HG03103 (cell line): ENCODE measurements around the gene ADD1.
A peak's percentile ranks its signal among the peaks of the same experiment; 100 is the strongest.

Experiments
- ATAC-seq: cut with Tn5 transposase; IDR thresholded peaks from one replicate; pipeline ENCODE4 v1.9.1; 2021; ENCODE audit warnings: low read depth; ENCODE audit not compliant: unreplicated experiment

ADD1 gene, protein sequence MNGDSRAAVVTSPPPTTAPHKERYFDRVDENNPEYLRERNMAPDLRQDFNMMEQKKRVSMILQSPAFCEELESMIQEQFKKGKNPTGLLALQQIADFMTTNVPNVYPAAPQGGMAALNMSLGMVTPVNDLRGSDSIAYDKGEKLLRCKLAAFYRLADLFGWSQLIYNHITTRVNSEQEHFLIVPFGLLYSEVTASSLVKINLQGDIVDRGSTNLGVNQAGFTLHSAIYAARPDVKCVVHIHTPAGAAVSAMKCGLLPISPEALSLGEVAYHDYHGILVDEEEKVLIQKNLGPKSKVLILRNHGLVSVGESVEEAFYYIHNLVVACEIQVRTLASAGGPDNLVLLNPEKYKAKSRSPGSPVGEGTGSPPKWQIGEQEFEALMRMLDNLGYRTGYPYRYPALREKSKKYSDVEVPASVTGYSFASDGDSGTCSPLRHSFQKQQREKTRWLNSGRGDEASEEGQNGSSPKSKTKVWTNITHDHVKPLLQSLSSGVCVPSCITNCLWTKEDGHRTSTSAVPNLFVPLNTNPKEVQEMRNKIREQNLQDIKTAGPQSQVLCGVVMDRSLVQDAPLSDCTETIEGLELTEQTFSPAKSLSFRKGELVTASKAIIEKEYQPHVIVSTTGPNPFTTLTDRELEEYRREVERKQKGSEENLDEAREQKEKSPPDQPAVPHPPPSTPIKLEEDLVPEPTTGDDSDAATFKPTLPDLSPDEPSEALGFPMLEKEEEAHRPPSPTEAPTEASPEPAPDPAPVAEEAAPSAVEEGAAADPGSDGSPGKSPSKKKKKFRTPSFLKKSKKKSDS

DNA sequence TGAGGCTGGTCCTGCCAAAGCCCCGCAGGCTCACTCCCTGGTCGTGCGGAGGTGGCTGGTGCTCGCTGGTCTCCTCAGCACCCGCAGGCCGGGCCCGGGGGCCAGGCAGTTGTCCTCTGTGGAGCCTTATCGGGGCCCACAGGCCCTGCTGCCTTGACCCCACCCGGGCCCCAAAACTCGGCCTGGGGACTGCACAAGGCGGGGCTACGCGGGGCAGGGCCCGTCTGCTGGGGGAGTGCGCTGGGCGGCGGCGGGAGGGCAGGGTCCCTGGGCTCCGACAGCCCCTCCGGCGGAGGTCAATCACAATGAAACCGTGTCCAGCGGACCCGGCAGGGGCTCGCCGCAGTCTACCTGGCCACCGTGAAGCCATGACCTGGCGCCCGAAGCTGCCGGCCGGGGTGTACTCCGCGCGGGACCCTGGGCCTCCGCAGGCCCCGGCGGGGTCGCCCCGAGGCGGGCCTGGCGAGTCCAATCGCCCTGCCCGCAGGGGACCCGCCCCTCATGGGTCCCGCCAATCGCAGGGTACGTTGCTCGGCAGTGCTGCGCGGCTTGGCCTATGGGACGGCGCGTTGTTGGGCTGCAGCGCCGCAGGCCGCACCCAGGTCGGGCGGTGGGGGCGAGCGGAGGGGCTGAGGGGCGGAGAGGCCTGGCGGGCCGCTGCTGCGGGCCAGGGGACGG, at the start of gene ADD1:
TSS of gene ADD1 (plus strand) at position 582 of the 678 bp plus-strand sequence. CDS start 32,072 bp downstream, outside the sequence.
- ATAC-seq, result peak; percentile 71

DNA sequence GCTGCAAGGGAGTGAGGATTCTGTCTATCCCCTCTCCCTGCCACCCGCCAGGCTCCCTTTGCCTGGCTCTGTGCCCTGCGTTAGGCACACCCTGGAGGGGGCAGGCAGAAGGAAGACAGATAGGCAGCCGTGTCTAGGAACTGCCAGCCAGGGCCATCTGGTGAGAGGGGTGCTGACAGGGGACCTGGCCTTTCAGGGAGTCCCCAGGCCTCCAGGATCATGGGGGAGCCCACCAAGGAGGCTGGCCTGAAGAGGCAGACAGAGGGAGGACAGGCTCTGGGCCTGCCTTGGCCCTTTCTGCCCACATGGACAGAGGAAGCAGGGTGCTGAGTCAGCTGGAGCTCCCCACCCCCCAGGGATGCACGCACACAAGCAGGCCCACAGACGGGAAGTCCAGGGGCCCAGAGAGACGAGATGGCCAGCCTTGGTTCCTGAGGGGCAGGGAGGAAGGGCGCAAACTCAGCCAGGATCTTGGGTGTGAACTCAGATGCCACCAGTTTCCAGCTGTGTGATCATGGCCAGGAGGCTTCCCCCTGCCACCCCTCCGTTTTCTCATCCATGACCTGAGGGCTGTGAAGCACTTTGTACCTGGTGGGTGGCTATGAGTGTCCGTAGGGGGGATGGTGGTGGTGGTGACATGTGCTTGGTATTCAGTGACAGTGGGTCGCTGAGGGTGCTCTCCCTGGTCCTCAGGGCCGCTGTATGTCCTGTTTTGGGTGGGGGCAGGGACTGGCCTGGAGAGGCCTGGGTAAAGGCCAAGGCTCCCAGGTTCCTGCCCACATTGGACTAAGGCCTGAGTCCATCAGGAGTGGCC, 49.0 kb upstream of the ADD1 start:
- ATAC-seq, result no peak

DNA sequence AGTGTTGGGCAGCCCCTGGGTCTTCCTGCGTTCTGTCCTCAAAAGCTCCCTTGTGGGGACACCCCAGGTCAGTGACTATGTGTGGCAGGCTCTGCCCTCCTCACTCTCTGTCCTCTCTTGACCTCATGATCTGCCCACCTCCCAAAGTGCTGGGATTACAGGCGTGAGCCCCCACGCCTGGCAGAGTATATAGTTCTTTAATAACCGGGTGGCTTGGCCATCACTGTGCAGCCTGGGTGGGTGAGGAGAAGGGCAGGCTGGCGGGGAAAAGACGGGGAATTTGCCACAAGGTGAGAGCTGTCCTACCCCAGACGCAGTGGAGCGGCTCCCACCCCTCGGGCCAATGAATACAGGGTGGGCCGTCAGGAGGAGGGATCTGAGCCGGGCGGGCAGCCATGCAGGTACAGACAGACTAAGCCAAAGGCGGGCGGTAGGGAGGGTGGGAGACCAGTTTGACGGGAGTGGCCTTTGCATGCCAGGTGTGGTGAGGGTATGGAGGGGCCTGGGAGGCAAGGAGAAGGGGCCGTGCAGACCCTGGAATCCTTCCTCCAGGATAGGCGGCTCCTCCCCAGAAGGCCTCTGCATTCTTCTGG, 48.2 kb upstream of the ADD1 start:
- ATAC-seq, result no peak

DNA sequence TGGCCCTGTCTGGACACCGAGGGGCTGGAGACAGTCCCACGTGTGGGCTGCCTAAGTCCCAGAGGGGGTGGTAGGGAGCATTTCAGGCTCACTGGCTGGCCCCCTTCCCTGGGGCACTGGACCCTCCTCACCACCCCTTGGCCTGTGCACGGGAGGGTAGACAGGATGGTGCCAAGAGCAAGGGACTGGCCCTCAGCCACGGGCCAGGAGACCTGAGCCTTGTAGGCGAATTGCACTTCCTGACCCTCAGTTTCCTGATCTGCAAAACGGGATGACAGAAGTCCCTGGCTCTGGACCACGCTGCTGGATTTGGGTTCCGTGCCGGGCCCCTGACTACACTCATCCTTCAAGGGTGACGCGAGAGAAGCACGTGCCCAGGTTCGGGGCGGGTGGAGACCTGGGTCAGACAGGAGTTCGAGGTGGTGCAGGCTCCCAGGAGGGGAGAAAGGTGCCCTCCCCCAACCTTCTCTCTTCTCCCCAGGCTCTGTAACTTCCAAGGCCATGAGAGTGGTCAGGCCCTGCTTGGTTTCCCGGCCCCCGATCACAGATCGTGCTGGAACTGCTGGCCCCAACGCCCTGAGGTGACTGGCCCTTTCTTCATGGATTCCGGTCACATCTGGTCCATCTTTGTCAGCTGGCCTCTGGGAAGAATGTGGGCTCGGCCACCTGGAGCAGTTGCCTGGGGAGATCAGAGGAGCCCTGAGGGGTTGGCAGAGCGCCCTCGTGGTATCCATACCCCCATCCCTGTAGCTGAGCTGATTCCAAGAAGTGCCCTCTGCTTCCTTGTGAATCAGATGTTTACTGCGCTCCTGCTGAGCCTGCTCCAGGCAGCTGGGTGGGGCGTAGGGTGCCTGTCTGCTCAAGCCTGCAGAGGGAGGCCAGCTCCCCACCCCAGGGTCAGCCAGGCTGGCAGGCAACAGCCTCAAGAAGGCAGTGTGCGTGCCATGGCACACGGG, 47.5 kb upstream of the ADD1 start:
- ATAC-seq, result no peak

DNA sequence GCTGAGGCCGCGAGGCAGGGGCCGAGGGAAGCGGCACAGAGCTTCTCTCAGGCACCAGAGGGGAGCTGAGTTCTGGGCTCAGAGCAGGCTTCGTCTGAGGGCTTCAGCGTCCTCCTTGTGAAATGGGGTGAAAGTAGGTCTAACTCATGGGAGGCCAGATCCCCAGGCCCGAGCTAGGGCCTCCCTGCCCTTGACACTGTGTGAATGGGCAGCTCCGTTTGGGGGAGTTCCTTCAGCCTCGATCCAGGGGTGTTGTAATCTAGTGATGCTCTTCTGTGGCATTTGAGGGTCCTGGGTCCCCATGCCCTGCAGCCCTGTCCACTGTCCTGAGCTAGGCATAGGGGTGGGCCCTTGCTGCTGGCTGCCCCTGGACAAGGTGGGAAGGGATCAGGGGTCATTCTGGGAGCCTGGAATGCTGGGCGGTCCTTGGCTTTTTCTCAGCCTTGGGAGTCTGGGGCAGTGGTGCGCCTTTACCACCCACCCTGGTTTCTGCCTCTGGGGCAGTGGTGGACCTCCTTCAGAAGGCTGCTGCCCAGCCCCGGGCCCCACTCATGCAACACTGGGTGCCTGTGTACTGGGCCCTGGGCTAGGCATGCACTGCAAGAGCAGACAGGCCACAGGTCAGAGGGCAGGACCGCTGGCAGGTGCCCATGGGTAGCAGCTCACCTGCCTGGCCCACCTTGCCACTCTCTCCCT, 46.6 kb upstream of the ADD1 start:
- ATAC-seq, result no peak

DNA sequence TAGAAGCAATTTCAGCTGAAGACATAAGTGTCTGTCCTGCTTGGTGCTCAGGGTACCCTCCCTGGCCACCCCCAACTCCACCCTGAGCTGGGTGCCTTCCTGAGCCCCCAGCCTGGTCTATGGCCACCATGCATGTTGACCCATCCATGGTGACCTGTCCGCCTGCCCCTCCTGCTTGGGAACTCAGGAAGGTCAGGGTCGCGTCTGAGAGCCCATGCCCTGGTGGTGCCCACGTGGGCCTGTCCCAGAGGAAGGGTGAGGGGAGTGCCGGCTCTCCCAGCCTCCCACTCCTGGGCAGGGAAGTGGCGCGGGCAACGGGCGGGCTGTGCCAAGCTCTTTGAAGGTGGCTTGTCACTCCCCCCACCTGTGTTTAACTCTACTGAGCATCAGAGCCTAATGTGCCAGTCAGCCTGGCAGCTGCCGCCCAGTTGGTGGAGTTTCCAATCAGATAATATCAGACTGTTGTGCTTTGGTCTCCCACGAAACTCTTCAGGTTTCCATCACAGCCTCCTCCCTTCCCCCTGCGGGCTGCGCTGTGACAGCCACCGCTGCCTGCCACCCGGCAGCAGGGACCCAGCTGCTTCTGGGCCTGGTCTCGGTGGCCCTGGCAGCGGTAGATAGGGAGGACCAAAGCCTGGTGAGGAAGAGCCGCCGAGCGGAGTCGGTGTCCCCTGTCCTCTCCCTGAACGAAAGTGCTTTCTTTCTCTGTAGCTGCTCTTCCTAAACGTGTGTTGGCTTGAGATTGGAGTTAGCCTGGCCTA, 45.9 kb upstream of the ADD1 start:
- ATAC-seq, result no peak

DNA sequence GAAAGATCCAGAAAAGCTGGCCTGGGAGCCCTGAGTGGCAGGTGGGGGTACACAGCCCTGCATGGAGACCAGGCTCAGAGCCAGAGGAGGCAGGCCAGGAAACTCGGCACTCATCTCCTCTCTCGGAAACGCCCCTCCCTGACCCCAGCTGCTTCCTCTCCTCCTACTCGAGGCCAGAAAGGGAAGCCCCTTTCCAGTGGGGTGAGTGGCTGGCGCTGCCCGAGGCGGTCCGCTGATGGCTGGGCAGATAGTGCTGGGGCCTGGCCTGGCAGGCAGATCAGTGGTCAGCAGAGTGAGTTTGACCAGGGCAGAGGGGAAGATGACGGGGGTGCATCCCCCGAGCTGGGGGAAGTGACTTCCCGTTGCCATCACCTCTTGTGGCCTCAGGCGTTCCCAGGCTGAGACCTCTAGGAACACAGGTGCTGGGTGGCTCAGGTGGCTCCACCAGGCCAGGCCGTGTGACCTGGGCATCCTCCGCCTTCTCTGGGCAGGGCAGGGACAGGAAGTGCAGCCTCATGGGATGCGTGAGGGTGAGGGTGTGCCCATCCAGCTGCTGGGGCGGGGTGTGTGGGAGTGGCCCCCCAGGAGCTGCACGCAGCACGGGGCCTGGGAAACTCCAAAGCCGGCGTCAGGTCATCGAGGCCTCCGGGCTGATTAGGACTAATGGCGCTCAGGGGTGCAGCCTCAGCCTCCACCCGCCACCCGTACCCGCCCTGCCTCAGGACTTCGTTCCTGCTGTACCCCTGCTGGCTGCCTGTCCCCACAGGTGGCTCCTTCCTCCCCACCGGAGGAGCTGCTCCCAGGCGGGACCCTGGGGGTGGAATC, 45.0 kb upstream of the ADD1 start:
- ATAC-seq, result no peak

DNA sequence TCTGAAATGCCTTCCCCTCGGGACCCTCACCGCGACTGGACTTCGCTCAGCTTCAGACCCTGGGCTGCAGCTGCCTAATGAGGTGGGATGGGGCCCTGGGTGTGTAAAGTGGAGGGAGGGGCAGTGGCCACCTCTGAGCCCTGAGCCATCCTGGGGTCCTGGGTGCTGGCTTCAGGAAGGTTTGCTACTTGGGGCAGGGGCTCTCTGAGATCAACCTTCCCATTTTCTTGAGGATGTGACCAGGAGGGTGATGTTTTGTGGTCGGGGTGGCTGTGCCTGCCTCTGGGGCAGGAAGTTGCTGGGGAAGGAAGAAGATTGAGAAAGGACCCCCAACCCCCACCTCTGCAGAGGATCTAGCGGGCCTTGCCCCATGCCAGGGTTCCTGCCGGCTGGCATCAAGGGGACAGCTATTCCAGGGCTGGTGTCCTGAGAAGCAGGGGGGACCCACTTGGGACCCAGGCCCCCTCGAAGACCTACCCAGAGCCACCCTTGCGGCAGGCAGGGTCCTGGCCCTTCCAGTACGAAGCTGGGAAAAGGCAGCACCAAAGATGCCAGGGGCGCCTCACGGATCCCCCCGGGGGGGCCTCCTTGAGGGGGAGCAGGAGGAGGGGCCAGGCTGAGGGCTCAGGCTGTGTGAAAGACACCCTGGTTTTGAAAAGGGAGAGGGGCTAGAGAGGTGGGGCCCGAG, 44.3 kb upstream of the ADD1 start:
- ATAC-seq, result no peak

DNA sequence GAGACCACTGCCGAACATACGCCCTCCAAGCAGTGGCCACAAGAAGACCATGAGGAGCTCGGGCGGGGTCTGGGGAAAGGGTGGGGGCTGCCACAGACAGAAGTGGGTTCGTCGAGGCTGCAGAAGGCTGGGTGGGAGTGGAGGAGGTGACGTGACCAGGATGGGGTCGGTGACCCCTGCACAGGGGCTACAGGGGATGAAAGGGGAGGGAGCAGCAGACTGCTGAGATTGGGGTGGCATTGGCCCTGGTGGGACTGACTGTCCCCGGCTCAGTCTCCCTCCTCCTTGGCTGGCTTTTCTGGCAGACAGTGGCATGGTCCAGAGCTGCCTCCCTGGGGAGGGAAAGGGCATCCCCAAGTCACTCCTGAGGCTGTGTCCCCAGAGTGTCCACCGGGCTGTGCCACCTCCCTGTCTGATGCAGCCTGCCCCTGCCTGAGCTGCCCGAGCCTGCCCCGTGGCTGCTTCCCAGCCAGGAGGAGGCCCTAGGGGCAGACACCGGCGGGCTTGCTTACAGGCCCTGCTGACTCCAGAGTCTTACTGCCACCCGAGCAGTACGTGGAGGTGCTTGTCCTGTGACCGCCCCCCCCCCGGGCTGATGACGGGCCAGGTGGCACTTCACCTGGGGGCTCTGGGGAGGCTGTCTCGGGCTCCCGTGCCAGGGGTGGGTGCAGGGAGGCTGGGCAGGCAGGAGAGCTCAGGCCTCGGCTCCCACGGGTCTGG, 43.5 kb upstream of the ADD1 start:
- no peak for ATAC-seq

DNA sequence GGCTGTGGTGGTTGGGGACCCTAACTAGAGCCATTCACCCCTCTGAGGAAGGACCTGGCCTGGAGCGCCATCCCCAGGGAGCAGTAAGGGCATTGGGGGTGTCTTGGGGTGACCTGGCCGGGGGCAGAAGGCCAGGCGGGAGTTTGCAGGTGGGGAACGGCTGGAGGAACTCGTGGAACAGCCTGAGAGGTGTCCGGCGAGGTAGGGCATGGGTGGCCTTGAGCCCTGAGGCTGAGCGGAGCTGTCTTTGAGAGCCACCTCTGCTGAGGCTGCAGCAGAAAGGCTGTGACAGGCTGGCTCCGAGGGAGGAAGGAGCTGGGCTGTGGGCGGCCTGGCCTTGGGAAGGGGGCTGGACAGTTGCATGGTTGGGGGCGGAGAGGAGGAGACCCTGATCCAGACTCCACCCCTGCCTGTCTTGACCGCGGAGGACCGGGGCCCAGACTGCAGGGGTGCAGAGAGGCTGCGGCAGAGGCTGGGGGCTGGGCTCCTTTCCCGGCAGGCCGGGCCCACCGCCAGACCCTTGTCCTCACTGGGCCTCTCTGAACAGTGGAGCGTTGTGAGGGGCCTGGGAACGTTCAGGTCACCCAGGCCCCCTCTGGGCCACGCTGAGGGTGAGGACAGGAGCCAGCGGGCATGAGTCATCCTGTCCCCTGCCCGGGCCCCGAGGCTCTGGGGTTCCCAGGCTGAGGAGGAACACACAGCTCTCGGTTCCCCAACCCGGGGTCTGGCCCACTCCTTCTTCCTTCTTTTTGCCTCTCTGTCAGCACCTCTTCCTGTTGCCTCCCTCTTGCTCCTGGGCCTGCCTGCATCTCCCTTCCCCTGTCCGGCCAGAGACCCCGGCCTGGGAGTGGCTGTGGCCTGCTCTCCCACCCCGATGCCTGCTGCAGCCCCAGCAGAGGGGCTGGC, 42.7 kb upstream of the ADD1 start:
- ATAC-seq, result no peak

DNA sequence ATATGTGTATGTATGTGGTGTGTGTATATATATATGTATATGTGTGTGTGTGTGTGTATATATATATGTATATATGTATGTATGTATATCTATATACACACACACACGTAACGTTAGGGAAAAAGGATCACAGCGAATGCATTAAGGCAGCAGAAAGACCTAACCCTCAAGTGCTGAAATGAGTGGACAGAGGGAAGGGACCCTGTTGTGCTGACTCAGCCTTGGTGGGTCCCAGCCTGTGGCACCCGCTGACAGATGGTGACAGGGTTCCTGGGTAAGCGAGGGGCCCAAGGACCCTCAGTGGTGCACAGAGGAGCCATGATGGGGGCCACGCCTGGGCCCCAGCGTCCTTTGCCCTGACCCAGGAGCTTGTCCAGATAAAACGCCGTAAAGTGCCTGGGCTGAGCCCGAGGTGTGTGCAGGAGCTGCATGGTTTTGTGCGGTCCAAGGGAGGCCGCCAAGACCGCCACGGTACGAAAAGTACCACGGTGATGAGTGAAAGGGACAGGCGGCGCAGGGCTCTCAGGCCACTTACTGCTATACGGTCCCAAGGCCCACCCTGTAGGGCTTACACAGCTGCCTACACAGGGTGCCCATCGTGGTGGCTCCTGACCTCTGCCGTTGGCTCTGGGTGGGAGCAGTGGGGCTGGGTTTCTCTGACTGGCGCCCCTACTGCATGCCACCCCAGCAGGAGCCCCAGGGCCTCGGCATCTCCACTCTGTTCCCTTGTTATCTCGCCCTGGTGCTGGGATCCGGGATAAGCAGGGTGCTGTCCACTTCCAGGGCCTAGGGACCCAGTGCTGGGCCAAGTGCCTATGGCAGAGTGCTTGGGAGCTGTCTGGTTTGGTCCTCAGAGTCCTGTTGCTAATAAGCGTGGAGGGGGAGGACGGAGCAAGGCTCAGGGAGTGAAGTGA, 40.8 kb upstream of the ADD1 start:
- ATAC-seq, result no peak

DNA sequence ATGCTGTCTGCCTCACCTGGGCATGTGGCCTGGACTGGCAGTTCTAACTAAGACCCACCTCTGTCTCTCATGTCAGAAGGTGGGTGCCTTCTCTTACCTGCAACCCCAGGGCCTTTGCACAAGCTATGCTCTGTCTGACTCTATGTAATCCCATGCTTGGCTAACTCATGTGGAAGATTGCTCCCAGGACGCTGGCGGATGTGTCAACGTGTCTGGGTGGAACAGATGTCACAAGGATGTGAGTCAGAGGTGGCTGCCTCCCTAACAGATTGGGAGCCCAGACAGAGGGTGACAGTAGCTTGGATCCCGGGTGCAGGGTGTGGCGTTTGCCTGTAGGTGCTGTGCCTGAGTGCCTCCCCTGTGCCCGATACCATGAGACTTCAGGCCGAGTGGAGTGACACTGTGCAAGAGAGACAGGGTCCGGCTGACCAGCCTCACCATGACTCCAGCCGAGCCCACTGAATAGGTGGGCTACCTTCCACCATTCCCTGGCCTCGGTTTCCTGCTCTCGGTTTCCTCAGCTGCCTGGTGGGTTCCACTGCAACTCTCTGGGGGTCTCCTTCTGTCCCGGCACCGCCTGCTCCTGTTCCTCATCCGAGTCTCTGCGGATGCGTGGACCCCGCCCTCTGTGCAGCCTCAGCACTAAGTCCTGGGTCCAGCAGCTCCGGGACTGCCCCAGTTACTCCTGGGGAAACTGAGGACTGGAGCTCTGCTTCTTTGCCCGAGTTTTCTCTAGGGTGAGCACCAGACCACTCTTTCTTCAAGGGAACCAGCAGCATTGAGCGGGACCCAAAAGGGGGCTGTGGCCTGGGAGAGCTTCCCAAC, 39.8 kb upstream of the ADD1 start:
- ATAC-seq, result no peak
